ENCODE measurements around the gene CRISPLD2. TPM values are rescaled to one million over a fixed set of nuclear protein-coding genes. Genes with fewer than 3 reads are reported as not detected.

Gene CRISPLD2
- total RNA-seq, 1 donor from 2014 or later, result 34.9 TPM

DNA sequence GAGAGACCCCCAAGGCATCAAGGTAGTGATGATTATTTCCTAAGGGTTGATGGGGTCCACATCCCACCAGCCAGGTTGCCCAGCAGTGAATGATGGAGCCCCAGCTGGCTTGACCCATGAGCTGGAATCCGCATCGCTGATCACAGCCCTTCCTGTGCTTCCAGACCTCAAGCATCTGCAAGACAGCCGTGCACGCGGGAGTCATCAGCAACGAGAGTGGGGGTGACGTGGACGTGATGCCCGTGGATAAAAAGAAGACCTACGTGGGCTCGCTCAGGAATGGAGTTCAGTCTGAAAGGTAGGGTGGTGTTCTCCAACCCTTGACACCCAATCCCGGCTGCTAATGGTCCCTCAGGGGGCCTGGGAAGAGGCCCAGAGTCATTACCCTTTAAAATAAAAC lies 69.3 kb downstream of the CRISPLD2 start:
- no peaks in the 10 kb centered on the region for H3K4me1 ChIP-seq
- H3K27ac ChIP-seq, result no peak overlapping the region
- TF ChIP-seq, protein P1, sequence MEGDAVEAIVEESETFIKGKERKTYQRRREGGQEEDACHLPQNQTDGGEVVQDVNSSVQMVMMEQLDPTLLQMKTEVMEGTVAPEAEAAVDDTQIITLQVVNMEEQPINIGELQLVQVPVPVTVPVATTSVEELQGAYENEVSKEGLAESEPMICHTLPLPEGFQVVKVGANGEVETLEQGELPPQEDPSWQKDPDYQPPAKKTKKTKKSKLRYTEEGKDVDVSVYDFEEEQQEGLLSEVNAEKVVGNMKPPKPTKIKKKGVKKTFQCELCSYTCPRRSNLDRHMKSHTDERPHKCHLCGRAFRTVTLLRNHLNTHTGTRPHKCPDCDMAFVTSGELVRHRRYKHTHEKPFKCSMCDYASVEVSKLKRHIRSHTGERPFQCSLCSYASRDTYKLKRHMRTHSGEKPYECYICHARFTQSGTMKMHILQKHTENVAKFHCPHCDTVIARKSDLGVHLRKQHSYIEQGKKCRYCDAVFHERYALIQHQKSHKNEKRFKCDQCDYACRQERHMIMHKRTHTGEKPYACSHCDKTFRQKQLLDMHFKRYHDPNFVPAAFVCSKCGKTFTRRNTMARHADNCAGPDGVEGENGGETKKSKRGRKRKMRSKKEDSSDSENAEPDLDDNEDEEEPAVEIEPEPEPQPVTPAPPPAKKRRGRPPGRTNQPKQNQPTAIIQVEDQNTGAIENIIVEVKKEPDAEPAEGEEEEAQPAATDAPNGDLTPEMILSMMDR (IDR thresholded peaks at IDR 0.05), result no peak
- H3K36me3 ChIP-seq, result peaks cover 34% of the 10 kb centered on the region
- DNase-seq, result no peak
- H3K9me3 ChIP-seq, result no peaks in the 10 kb centered on the region
- intact Hi-C loops (cut with DNase I), result no loop called here
- H3K4me3 ChIP-seq, result no peak overlapping the region
- ATAC-seq, result no peak
- no peaks in the 10 kb centered on the region for H3K27me3 ChIP-seq (ENCODE audit: low read depth)

DNA sequence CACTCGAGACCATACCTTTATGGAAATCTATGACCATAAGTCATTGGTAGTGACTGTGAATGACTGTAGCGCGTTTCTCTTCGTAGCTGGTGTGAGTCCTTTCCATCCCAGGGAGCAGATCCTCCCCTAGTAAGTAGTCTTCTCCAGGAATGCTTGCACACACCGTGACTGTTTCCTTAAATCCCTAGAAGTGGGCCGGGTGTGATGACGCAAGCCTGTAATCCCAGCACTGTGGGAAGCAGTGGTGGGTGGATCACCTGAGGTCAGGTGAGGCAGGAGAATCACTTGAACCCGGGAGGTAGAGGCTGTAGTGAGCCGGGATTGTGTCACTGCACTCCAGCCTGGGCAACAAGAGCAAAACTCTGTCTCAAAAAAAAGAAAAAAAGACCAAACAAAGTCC lies 70.6 kb downstream of the CRISPLD2 start:
- TF ChIP-seq, protein P1 (IDR thresholded peaks at IDR 0.05), result no peak
- no peaks in the 10 kb centered on the region for H3K27me3 ChIP-seq (ENCODE audit: low read depth)
- ATAC-seq (no peak), DNase-seq (no peak)
- H3K27ac ChIP-seq, result no peak overlapping the region
- intact Hi-C loops (cut with DNase I), result no loop called here
- no peaks in the 10 kb centered on the region for H3K9me3 ChIP-seq
- peaks cover 6% of the 10 kb centered on the region for H3K4me1 ChIP-seq
- peaks cover 29% of the 10 kb centered on the region for H3K36me3 ChIP-seq
- no peak overlapping the region for H3K4me3 ChIP-seq

DNA sequence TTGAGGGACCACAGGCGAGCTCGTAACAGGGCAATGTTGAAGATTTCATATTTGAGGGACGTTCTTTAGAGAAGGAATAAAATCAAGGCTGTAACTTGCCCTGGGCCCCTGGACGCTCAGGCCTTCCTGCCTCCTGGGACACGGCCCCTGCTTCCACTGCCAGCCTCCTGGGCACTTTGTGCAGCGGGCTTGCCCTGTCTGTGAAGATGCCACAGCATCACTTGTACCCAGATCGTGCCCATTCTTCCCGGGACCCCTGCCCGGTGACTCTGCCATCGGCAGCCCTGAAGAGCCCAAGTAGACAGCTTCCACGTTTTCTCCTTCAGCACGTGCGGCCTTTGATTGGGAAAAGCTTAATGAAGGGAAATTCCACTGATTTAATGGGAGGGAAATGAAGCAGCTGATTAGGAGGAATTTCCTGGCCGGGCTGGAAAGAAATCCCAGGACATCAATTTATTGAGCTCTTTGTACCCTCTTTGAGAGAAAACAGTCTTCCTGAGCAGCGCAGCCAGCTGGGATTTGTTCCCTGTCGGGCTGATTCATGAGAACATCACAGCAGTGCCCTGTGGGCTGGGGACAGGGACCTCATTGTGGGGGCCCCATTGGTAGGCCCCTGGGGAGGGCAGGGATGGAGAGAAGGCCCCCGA lies 71.5 kb downstream of the CRISPLD2 start:
- H3K4me3 ChIP-seq, result no peak overlapping the region
- ATAC-seq (peak in 1 of 2 donors; percentile 32), DNase-seq (no peak)
- no peaks in the 10 kb centered on the region for H3K27me3 ChIP-seq (ENCODE audit: low read depth)
- intact Hi-C loops (cut with DNase I), result no loop called here
- H3K36me3 ChIP-seq, result peaks cover 24% of the 10 kb centered on the region
- TF ChIP-seq, protein P1 (IDR thresholded peaks at IDR 0.05), result no peak
- H3K4me1 ChIP-seq, result peaks cover 6% of the 10 kb centered on the region
- no peaks in the 10 kb centered on the region for H3K9me3 ChIP-seq
- peak overlapping the region; percentile 41 for H3K27ac ChIP-seq

DNA sequence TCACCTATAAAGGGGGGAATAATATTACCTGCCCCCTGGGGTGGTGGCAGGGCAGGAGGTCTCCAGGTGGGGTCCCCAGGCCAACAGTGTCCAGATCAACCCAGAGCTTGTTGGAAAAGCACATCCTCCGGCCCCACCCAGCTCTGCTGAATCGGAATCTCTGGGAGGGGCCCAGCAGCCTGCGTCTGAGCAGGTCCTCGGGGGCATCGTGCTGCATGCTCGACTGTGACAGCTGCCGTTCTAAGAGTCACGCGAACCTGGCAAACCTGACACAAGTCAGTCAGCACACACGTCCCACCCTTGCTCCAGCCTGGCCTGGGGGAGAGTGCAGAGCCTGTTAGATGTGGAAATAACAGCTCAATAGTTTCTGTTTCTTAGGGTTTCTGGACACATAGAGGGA lies 72.3 kb downstream of the CRISPLD2 start:
- no peak overlapping the region for H3K4me3 ChIP-seq
- TF ChIP-seq, protein P1 (IDR thresholded peaks at IDR 0.05), result no peak
- intact Hi-C loops (cut with DNase I), result no loop called here
- peak overlapping the region; percentile 41 for H3K27ac ChIP-seq
- H3K27me3 ChIP-seq (ENCODE audit: low read depth), result no peaks in the 10 kb centered on the region
- ATAC-seq (no peak), DNase-seq (no peak)
- peaks cover 22% of the 10 kb centered on the region for H3K36me3 ChIP-seq
- H3K9me3 ChIP-seq, result no peaks in the 10 kb centered on the region
- peaks cover 7% of the 10 kb centered on the region for H3K4me1 ChIP-seq

DNA sequence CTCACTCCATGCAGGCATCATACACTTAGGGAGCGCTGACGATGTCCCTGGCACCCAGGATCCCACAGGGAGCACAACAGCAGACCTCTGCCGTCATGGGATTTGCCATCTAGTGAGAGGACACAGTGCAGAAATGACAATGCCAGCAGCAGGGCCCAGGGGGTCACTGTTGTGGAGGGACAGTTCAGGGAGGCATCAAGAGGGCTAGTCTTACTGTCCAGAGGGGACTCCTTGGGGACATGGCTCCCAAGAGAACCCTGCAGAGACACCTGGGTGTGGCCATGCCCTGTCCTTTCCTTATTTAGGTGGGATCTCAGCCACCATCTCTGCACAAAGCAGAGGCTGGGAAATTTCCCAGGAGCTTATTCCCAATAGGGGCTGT lies 73.7 kb downstream of the CRISPLD2 start:
- intact Hi-C loops (cut with DNase I), result no loop called here
- DNase-seq (no peak), ATAC-seq (no peak)
- Histone ChIP-seq H3K4me3 (no peak overlapping the region), H3K36me3 (peaks cover 21% of the 10 kb centered on the region), H3K27ac (peak overlapping the region; percentile 41), H3K27me3 (ENCODE audit: low read depth) (no peaks in the 10 kb centered on the region), H3K4me1 (peaks cover 15% of the 10 kb centered on the region), H3K9me3 (no peaks in the 10 kb centered on the region)
- TF ChIP-seq, protein P1 (IDR thresholded peaks at IDR 0.05), result no peak
